Activated T-cell treated with anti-CD3 and anti-CD28 coated beads for 1 hour (primary cell): ENCODE measurements around the gene OR7D4.
"Not testable (repeated sequence)": the region's sequence is repeated elsewhere in the genome, so short reads cannot be mapped to it uniquely, and the experiment has no call there.

Experiments used
- DNase-seq: peaks from one replicate; pipeline ENCODE4 v3.0.0-alpha.2; 2020; ENCODE audit warnings: low read depth

Gene OR7D4

DNA sequence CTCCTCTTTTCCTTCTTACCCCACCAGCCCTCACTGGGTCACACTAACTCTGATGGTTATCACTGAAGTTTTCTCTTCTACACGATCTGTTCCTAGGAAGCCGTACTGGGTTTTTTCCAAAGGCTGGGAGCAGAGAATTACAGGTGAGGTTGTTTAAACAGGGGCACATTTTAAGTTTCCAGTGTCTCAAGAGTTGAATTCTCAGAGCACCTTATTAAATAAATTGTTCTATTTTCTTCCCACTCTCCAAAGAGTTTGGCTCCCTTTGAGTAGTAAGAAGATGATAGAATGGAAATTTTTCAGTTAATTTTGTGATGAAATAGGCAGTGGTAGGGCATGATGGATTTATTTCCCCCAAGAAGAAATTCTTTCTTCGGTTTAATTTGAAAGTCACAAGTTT is at the start of gene OR7D4:
Gene OR7D4, minus strand, starts transcription at position 101 of the 400 bp plus-strand sequence. CDS start 4,752 bp downstream, outside the sequence.
- DNase-seq = no peak

DNA sequence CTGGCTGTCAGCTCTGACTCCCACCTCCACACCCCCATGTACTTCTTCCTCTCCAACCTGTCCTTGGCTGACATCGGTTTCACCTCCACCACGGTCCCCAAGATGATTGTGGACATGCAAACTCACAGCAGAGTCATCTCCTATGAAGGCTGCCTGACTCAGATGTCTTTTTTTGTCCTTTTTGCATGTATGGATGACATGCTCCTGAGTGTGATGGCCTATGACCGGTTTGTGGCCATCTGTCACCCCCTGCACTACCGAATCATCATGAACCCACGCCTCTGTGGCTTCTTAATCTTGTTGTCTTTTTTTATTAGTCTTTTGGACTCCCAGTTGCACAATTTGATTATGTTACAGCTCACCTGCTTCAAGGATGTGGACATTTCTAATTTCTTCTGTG is 31.8 kb upstream of the OR7D4 start:
- DNase-seq = no peak

DNA sequence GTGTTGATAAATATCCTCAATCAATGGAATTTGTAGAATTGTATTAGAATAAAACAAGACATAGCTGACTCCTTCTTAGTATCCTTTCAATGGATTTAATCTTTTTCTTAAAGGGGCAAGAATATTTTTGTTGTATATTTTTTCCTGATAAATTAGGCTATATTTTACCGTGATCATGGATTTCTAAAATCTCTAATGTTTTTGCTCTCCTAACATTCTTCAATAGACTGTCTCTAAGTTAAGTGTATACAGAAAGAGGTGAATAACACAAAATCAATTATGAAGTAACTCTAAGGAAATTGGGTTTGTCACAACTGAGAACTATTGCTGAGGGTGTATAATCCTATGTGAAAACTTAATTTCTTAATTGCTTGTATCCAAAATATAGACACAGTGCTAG is 31.2 kb upstream of the OR7D4 start, which contains the start of gene OR7E24:
Gene OR7E24, plus strand, starts transcription at position 301 of the 400 bp plus-strand sequence. CDS start 114 bp downstream, outside the sequence.
- DNase-seq = no peak

DNA sequence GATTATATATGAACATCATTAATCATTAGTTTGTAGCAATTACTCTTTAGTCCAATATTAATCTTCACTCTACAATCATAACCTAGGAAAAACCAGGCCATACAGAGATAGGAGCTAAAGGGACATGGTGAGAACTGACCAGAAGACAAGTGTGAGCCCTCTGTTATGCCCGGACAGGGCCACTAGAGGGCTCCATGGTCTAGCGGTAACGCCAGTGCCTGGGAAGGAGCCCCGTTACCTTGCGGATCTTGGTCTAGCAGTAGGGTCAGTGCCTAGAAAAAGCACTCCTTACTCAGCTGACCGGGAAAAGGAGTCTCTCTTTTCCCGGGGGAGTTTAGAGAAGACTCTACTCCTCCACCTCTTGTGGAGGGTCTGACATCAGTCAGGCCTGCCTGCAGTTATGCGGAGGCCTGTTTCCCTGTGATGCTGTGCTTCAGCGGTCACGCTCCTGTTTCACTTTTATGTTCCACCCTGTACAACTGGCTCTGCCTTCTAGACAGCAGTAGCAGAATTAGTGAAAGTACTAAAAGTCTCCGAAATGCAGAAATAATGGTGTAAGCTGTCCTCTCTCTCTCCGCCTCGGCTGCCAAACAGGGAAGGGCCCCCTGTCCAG is 13.8 kb downstream of the OR7D4 start:
- peak; percentile 55 for DNase-seq

DNA sequence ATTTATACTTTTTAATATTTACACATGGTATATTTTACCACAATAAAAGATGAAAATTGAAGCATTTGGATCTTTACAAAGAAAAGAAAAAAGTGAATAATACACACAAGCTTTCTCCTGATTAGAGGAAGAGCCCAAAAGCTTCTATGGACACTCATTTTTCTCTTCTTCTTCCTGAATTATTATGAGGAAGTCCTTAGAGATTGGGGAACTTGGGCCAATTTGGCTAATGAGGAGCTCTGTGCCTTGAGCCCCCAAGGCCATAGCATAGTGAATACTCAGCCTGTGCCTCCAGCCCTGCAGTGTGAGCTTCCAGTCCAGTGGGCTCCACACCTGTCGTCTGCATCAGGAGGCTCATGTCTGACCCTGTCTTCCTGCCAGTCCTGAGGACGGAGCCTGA is 21.3 kb downstream of the OR7D4 start:
- not testable (repeated sequence) for DNase-seq

DNA sequence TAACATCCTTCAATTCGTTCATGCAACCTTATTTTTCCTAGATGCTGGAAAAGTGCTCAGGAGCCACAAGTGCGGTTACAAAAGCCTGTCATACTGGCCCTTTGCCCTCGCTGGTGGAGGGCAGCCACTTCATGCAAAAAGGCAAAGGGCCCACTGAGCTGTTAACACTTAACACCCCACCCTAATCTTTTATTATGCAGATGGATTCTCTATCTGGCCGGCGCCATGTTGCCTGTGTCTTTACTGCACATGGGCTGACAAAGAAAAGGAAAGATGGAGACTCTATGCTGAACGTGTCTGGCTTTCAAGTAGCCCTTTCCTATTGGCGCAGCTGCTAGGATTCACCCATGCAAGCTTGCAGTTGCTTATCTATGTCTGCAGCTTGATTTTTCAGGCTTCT is 29.9 kb downstream of the OR7D4 start:
- DNase-seq = no peak

DNA sequence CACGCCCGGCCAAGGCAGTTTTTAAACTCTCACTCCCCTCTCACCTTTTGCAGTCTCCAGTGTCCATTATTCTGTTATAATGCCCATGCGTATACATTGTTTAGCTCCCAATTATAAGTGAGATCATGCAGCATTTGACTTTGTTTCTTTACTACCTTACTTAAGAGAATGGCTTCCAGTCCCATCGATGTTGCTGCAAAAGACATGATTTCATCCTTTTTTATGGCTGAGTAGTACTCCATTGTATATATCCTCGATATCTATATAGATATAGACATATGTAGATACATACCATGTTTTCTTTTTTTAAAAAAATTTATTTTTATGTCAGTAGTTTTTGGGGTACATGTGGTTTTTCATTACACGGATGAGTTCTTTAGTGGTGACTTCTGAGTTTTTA is 32.2 kb downstream of the OR7D4 start:
- DNase-seq = no peak

DNA sequence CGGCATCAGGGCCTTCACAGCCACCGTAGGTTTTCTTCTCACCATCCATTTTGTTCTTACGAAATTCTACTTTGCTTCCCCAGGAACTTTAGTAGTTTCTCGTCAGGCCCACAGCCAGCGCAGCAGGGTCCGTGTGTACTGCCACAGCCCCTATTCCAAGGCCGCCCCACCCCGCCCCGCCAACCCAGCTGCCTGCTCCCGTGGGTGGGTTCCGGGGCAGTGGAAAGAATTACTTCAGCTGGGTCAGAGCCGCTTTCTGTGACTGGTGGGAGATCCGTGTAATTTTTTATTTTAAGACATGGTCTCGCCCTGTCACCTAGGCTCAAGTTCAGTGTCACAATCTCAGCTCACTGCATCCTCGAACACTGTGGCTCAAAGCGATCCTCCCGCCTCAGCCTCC is 36.4 kb downstream of the OR7D4 start:
- no peak for DNase-seq

DNA sequence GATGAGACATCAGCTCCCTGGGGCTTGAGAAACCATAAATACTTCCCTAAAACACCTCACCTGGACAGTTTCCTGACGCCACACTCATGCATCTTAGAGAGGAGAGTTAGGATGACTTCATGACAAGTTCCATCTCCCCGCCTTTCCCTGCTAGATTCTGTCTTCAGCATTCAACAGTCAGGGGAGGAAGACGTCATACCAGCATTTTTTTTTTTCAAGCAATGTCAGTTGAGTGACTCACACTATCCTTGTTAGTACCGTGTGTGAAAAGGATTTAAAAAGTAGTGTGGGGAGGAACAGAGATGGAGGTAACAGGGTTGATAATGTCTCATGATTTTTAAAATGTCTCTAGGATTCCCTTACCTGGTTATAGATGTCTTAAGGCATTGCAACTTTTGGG is 40.5 kb downstream of the OR7D4 start, which contains the start of gene OR7D2:
Gene OR7D2, plus strand, starts transcription at position 79 of the 400 bp plus-strand sequence. CDS start 6,803 bp downstream, outside the sequence.
- no peak for DNase-seq

DNA sequence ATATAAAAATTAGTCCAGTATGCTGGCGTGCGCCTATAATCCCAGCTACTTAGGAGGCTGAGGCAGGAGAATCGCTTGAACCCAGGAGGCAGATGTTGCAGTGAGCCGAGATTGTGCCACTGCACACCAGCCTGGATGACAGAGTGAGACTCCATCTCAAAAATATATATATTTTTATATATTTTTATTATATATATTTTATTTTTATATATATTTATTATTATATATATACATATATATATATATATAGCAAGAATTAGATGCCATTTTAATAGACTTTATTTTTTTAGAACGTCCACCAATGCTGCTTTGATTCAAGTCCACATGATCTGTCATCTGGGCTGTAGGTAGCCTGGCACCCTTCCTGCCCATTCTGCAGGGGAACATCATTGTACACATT is 44.1 kb downstream of the OR7D4 start:
- no peak for DNase-seq

DNA sequence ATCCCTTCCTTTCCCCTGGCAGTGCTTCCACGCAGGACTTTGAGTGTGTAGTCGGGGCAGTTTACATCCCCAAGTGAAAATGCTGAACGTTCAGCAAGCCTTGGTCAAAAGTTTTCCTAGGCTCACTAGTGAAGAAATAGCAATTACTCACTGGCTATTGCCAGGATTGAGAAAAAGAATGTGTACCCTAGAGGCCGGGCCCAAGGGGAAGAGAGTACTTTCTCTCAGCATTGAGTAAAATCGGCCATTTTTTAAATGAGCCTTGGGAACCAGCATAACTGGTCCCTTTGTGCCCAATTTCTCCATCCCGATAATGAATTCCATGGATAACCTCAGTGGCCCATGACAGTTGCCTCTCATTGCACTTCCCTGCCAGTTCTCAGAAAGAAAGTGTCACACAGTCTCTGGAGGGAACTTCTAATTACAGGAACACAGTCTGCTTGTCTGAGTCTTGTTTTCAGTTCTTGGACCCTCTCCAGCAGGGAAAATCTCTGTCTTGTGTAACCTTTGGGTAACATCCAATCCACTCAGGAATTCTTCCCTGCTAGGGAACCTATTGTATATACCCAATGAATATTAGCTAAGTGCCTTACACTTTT is 47.9 kb downstream of the OR7D4 start:
- DNase-seq = no peak

DNA sequence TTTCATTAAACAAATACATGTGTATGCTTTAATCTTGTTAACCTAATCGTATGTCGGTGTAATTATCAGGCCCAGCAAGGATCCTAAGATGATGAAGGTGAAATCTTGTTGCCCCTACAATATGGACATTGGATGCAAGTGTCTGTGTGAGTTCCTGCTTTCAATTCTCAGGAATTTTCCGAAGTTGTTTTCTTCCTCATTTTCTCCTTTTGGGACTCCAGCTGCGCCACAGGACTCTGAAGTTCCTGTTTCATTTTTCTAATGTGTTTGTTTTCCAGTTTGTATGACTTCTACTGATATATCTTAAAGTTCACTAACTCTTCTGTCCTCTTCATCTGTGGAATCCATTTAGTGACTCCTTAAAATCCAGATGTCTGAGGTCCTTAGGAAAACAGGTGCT is 52.5 kb downstream of the OR7D4 start:
- no peak for DNase-seq

DNA sequence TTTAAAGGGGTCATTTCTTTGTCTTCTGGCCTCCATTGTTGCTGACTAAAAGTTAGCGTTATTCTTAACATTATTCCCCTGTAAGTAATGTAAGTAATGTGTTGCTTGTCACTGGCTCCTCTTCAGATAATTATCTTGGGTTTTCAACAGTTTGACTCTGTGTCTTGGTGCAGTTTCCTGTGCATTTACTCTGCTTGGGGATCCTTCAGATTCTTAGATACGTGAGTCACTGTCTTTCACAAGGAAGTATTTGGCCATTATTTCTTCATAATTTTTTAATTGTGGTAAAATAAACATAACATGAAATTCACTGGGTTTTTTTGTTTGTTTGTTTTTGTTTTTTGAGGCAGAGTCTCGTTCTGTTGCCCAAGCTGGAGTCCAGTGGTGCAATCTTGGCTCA is 54.1 kb downstream of the OR7D4 start:
- DNase-seq = no peak

DNA sequence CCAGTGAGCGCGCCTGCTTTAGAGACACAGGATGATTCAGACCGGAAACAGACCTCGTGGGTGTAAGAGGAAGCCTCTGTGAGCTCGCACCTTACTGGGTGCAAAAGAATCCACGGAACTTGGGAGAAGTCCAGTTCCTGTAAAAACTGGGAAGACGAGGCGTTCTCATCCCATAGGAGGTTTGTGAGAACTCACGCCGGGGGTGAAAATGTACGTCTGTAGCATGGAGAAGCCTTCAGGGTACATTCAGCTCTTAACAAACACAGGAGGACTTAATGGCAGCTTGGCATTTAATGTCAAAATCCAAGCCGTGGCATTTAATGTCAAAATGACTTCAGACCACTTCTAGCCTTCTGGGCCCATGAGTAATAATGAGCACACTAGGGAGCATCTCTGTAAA is 58.0 kb downstream of the OR7D4 start:
- DNase-seq = no peak
